ENCODE data around the gene MUCL1.

Gene MUCL1

DNA sequence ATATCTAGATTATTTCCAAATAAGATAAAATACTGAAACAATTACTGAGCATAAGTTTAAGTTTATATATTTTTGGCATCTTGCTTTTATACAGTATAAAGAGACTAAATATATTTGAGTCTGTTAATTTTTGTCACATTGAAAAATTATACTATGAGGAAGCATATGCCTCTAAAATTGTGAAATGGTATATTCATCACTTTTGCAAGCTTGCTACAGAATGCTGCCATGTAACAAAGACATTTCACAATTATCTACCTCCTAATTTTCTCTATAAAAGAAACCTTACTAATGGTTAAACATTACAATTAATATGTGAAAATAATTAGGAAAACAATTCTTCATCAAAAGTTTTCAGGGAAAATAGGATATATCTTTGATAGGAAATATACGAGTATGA lies 22.7 kb upstream of the MUCL1 start:
- TF ChIP-seq RAD21 (IDR thresholded peaks at IDR 0.05; ENCODE audit: low read depth): no peak
- no peak for TF ChIP-seq ZBTB7A (IDR thresholded peaks at IDR 0.05; ENCODE audit: low read depth)
- TF ChIP-seq NFIC (IDR thresholded peaks at IDR 0.05): no peak
- no peak for TF ChIP-seq MAX (IDR thresholded peaks at IDR 0.05)
- TF ChIP-seq EGR1 (IDR thresholded peaks at IDR 0.05): no peak
- no peak for TF ChIP-seq TEAD4 (IDR thresholded peaks at IDR 0.05)
- no peak for TF ChIP-seq CREB1 (IDR thresholded peaks at IDR 0.05; ENCODE audit: low read depth)

DNA sequence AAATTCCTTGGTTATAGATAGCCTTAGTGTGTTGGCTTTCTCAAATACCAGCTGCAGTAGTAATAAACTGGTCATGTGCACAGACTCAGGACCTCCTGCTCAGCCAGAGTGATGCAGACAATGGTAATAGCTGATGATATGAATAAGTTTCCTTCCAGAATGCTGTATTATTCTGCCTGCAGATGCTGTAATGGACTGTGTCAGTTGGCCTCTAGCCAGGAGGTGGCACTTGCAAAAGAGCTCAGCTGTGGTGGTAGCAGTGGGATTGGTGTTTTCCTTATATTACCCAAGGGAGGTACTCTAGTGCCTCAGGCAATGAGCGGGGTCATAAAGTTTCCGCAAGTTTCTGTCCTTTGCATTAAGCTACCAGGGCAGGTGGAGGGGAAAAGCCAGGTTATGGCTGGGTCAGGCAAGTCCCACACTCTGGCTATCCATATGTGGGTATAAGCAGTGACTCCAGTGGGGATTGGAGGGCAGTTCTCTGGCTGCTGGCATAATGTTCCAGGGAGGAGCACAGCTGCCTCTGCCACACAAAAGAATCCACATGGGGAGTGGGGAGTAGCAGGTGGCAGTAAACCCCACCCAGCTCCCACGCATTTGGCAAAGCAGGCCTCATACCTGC lies 14.0 kb upstream of the MUCL1 start:
- TF ChIP-seq USF1 (IDR thresholded peaks at IDR 0.05) (no peak), YY1 (IDR thresholded peaks at IDR 0.05; ENCODE audit: low read depth) (no peak)

DNA sequence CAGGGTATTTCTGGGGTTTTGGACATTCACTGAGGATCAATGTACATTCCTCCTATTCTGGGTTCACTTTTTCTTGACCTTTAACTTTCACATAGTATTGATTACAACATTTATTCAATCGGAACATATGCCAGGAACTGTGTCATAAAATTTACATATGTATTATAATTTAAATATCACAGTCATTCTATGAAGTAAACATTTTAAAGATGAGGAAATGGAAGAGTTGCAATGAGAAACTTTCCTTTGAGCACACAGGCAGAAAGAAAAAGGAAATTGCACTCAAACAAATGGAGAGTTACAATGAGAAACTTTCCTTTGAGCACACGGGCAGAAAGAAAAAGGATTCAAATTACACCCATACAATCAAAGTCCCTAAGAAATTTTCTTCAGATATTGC lies 3.1 kb downstream of the MUCL1 start:
- TF ChIP-seq YY1 (IDR thresholded peaks at IDR 0.05; ENCODE audit: low read depth) (no peak), USF1 (IDR thresholded peaks at IDR 0.05) (no peak), RAD21 (IDR thresholded peaks at IDR 0.05; ENCODE audit: low read depth) (no peak), ZBTB7A (IDR thresholded peaks at IDR 0.05; ENCODE audit: low read depth) (no peak), TCF12 (IDR thresholded peaks at IDR 0.05; ENCODE audit: low read depth) (no peak), CREB1 (IDR thresholded peaks at IDR 0.05; ENCODE audit: low read depth) (no peak), CEBPB (IDR thresholded peaks at IDR 0.05) (no peak), MAX (IDR thresholded peaks at IDR 0.05) (no peak), NFIC (IDR thresholded peaks at IDR 0.05) (no peak), TEAD4 (IDR thresholded peaks at IDR 0.05) (no peak), EP300 (IDR thresholded peaks at IDR 0.05; ENCODE audit: borderline replicate concordance) (no peak), EGR1 (IDR thresholded peaks at IDR 0.05) (no peak), FOXM1 (IDR thresholded peaks at IDR 0.05; ENCODE audit: borderline replicate concordance, low read depth) (no peak), TAF1 (IDR thresholded peaks at IDR 0.05; ENCODE audit: low read depth) (no peak)
- TF ChIP-seq, protein P1, sequence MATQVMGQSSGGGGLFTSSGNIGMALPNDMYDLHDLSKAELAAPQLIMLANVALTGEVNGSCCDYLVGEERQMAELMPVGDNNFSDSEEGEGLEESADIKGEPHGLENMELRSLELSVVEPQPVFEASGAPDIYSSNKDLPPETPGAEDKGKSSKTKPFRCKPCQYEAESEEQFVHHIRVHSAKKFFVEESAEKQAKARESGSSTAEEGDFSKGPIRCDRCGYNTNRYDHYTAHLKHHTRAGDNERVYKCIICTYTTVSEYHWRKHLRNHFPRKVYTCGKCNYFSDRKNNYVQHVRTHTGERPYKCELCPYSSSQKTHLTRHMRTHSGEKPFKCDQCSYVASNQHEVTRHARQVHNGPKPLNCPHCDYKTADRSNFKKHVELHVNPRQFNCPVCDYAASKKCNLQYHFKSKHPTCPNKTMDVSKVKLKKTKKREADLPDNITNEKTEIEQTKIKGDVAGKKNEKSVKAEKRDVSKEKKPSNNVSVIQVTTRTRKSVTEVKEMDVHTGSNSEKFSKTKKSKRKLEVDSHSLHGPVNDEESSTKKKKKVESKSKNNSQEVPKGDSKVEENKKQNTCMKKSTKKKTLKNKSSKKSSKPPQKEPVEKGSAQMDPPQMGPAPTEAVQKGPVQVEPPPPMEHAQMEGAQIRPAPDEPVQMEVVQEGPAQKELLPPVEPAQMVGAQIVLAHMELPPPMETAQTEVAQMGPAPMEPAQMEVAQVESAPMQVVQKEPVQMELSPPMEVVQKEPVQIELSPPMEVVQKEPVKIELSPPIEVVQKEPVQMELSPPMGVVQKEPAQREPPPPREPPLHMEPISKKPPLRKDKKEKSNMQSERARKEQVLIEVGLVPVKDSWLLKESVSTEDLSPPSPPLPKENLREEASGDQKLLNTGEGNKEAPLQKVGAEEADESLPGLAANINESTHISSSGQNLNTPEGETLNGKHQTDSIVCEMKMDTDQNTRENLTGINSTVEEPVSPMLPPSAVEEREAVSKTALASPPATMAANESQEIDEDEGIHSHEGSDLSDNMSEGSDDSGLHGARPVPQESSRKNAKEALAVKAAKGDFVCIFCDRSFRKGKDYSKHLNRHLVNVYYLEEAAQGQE (IDR thresholded peaks at IDR 0.05; ENCODE audit: low read depth): no peak

GRCh38 chr12:54858562-54858961 lies 4.2 kb downstream of the MUCL1 start:
- TF ChIP-seq EGR1 (IDR thresholded peaks at IDR 0.05) (no peak), TEAD4 (IDR thresholded peaks at IDR 0.05) (no peak), NFIC (IDR thresholded peaks at IDR 0.05) (no peak), FOXM1 (IDR thresholded peaks at IDR 0.05; ENCODE audit: borderline replicate concordance, low read depth) (no peak), USF1 (IDR thresholded peaks at IDR 0.05) (no peak), TAF1 (IDR thresholded peaks at IDR 0.05; ENCODE audit: low read depth) (no peak), ZBTB7A (IDR thresholded peaks at IDR 0.05; ENCODE audit: low read depth) (no peak), CEBPB (IDR thresholded peaks at IDR 0.05) (no peak), MAX (IDR thresholded peaks at IDR 0.05) (no peak), YY1 (IDR thresholded peaks at IDR 0.05; ENCODE audit: low read depth) (no peak), RAD21 (IDR thresholded peaks at IDR 0.05; ENCODE audit: low read depth) (no peak), EP300 (IDR thresholded peaks at IDR 0.05; ENCODE audit: borderline replicate concordance) (no peak), CREB1 (IDR thresholded peaks at IDR 0.05; ENCODE audit: low read depth) (no peak), TCF12 (IDR thresholded peaks at IDR 0.05; ENCODE audit: low read depth) (no peak)
- TF ChIP-seq, protein P1 (IDR thresholded peaks at IDR 0.05; ENCODE audit: low read depth): no peak

- TF ChIP-seq NFIC (IDR thresholded peaks at IDR 0.05) (no peak), MAX (IDR thresholded peaks at IDR 0.05) (no peak)
These were observed 5.2 kb downstream of the MUCL1 start for GRCh38 chr12:54859502-54859901.

DNA sequence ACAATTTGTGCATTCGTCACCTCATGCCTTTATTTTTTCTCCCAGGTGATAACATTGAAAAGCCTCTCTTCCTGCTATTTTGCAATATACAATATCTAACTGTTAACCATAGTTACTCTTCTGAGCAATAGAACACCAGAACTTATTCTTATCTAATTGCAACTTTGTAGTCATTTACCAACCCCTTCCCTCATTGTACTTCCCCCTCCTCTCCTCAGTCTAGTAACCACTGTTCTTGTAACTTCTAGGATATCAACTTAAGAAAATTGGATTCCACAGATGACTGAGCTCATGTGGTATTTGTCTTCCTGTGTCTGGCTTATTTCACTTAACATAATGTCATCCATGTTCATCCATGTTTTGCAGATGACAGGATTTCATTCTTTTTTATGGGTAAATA lies 7.6 kb downstream of the MUCL1 start:
- TF ChIP-seq RAD21 (IDR thresholded peaks at IDR 0.05; ENCODE audit: low read depth) (no peak), YY1 (IDR thresholded peaks at IDR 0.05; ENCODE audit: low read depth) (no peak), EGR1 (IDR thresholded peaks at IDR 0.05) (no peak), ZBTB7A (IDR thresholded peaks at IDR 0.05; ENCODE audit: low read depth) (no peak), CEBPB (IDR thresholded peaks at IDR 0.05) (no peak), USF1 (IDR thresholded peaks at IDR 0.05) (no peak), FOXM1 (IDR thresholded peaks at IDR 0.05; ENCODE audit: borderline replicate concordance, low read depth) (no peak), CREB1 (IDR thresholded peaks at IDR 0.05; ENCODE audit: low read depth) (no peak), EP300 (IDR thresholded peaks at IDR 0.05; ENCODE audit: borderline replicate concordance) (no peak), NFIC (IDR thresholded peaks at IDR 0.05) (no peak), TEAD4 (IDR thresholded peaks at IDR 0.05) (no peak), TCF12 (IDR thresholded peaks at IDR 0.05; ENCODE audit: low read depth) (no peak), TAF1 (IDR thresholded peaks at IDR 0.05; ENCODE audit: low read depth) (no peak), MAX (IDR thresholded peaks at IDR 0.05) (no peak)
- TF ChIP-seq, protein P1 (IDR thresholded peaks at IDR 0.05; ENCODE audit: low read depth): no peak
